Stimulated activated CD8-positive, alpha-beta memory T cell treated with anti-CD3 and anti-CD28 coated beads, Interleukin-2, amount 100 ng/mL, for 48 hours (primary cell): ENCODE measurements around the gene DNER.

Source experiments
- DNase-seq, 2 donors: peaks; one replicate each; pipeline ENCODE4 v3.0.0-alpha.2; 2020; ENCODE audit warnings: low read depth in 2 of 2

Gene DNER

GRCh38 chr2:229669841-229670240 lies 44.5 kb downstream of the DNER start:
- DNase-seq = no peak

GRCh38 chr2:229666811-229667210 lies 47.5 kb downstream of the DNER start:
- DNase-seq = no peak

GRCh38 chr2:229665158-229665557 lies 49.2 kb downstream of the DNER start:
- no peak for DNase-seq

GRCh38 chr2:229661478-229661877 lies 52.9 kb downstream of the DNER start:
- no peak for DNase-seq

- DNase-seq = no peak
Observed at GRCh38 chr2:229660951-229661350, 53.4 kb downstream of the DNER start.

- DNase-seq = no peak
Observed at GRCh38 chr2:229660391-229660790, 54.0 kb downstream of the DNER start.

- DNase-seq = no peak
Observed at GRCh38 chr2:229658004-229658403, 56.4 kb downstream of the DNER start.

- DNase-seq = no peak
Observed at GRCh38 chr2:229654437-229654836, 59.9 kb downstream of the DNER start.

- DNase-seq = no peak
Observed at GRCh38 chr2:229653531-229653930, 60.8 kb downstream of the DNER start.

GRCh38 chr2:229652796-229653195 lies 61.6 kb downstream of the DNER start:
- no peak for DNase-seq

- DNase-seq = no peak
Observed at GRCh38 chr2:229650901-229651300, 63.5 kb downstream of the DNER start.

- DNase-seq = no peak
Observed at GRCh38 chr2:229650059-229650458, 64.3 kb downstream of the DNER start.

- DNase-seq = no peak
Observed at GRCh38 chr2:229646186-229646723, 68.1 kb downstream of the DNER start.

GRCh38 chr2:229642371-229642770 lies 72.0 kb downstream of the DNER start:
- DNase-seq = no peak

- no peak for DNase-seq
Observed at GRCh38 chr2:229641676-229642075, 72.7 kb downstream of the DNER start.

GRCh38 chr2:229640636-229641035 lies 73.7 kb downstream of the DNER start:
- DNase-seq = no peak

- DNase-seq = no peak
Observed at GRCh38 chr2:229636571-229636970, 77.8 kb downstream of the DNER start.

GRCh38 chr2:229635371-229635680 lies 79.0 kb downstream of the DNER start:
- no peak for DNase-seq

GRCh38 chr2:229634601-229635370 lies 79.6 kb downstream of the DNER start:
- DNase-seq = no peak

GRCh38 chr2:229633556-229633955 lies 80.8 kb downstream of the DNER start:
- no peak for DNase-seq

GRCh38 chr2:229629039-229629438 lies 85.3 kb downstream of the DNER start:
- DNase-seq = no peak

GRCh38 chr2:229627728-229628127 lies 86.6 kb downstream of the DNER start:
- no peak for DNase-seq

GRCh38 chr2:229622495-229623355 lies 91.6 kb downstream of the DNER start:
- DNase-seq = no peak
